Measurements from ENCODE around the gene SPATA17.

- no peak for TF ChIP-seq EZH2 (IDR thresholded peaks at IDR 0.05; ENCODE audit: low read length)
- no peak for TF ChIP-seq CTCF (optimal IDR thresholded peaks at IDR 0.05 in 1 of 3, IDR thresholded peaks at IDR 0.05 in 1 of 3, conservative IDR thresholded peaks at IDR 0.05 in 1 of 3; ENCODE audit: extremely low read depth in 1 of 3, insufficient read depth in 2 of 3, low read length in 3 of 3)
Measured at GRCh38 chr1:217805792-217806191, 174.6 kb downstream of the SPATA17 start.
